Measurements from ENCODE around the gene SPART.

Gene SPART

DNA sequence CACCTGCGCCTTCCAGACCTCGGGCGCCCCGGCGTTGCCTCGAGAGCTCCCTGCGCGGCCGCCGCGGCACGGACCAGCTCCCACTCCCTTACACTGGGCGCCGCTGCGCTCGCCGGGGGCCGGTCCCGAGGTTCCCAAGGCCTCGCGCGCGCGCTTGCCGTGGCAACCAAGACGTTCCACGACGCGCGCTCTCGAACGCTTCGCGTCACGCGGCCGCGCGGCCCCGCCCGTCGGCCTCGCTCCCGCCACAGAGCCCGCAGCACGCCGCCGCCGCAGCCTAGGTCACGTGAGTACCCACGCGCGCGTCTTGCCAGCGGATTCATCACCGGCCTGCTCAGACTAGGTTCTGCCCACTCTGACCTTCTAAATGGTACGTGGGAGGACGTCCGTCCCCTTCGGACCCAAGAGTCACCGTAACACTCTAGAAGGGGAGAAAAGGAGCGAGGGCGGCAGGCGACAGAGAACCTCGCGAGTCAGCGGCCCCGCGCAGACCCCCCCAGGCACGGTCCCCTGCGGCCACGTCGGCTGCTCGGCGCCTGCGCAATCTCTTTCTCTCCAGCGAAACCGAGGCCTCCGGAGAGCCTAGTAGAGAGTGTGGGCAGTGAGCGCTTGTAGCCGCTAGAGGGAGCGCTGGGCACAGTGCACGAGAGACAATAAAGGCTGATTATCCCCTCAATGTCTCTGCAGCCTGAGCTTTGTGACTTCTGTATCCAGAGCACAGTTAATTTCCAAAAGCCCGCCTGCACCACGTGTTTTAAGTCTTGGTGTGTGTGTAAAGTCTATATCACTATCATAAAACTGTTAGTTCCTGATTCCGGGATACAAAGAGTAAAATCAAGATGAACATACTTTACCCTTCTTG is at the start of gene SPART:
Gene SPART (minus strand): TSS at position 173 of the 862 bp plus-strand sequence. CDS start 10,564 bp downstream, outside the sequence.
- DNase-seq, result peak; percentile 87

DNA sequence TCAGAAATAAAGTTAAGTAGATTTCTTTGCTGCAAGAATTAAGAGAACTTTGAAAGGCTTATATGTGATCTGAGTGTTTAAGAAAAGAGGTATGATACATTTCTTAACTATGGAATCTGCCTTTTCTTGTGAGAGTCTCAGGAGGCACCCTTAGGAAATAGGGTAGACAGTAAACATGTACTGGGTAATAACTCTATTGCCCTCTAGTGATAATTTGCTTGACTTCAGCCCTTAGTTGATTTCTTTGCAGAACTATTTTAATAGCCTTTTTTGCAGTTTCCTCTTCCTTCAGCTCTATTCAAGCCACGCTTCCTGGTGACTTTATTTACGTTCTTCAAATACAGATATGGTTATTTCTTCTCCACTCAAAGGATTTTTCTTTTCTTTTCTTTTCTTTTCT is 49.1 kb upstream of the SPART start:
- no peak for DNase-seq

- DNase-seq, result no peak
Measured at GRCh38 chr13:36385489-36385888, 39.3 kb upstream of the SPART start.

- DNase-seq, result no peak
Measured at GRCh38 chr13:36382030-36382429, 35.8 kb upstream of the SPART start.

- DNase-seq, result no peak
Measured at GRCh38 chr13:36377826-36378468, 31.8 kb upstream of the SPART start.

- DNase-seq, result no peak
Measured at GRCh38 chr13:36374063-36374462, 27.9 kb upstream of the SPART start.

GRCh38 chr13:36371185-36371584 is 25.0 kb upstream of the SPART start:
- no peak for DNase-seq

GRCh38 chr13:36370108-36370429 is 23.9 kb upstream of the SPART start:
- DNase-seq, result no peak

- no peak for DNase-seq
Measured at GRCh38 chr13:36369268-36370107, 23.3 kb upstream of the SPART start.

DNA sequence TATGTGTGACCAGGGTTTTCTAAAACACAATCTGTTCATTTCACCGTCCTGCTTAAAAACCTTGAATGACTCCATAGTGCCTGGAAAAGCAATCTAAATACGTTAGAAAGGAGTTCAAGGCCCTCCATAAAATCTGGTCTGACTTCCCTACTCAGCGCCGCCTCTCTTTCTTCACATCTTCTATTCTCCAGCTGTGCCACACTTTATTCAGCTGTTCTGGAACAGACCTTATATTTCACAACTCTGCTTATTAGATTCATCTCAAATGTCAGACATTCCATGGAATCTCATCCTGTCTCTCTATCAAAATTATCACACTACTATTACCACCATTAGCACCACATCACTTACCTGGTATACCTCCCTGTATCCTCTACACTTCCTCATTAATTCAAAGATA is 19.8 kb upstream of the SPART start:
- DNase-seq, result no peak

DNA sequence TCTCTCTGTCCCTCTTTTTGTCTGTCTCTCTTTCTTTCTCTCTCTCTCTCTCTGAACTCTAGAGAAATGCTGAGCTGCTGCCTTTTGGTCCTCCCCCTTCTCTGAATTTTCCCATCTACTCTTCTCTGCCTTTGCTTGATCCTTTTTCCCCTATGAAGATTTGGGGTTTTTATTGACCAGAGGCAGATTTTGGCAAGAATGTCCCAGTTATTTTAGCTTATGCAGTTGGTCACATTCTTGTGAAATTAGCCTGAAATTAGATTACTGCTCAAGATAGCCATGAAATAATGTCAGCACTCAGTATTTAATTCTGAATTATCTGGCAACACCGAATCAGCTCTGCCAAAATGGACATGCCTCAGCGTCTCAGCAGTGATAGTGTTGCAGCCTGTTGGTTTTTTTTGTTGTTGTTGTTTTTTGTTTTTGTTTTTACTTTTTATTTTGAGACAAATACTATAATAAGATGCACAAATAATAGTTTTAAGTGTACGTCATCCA is 17.2 kb upstream of the SPART start:
- no peak for DNase-seq

DNA sequence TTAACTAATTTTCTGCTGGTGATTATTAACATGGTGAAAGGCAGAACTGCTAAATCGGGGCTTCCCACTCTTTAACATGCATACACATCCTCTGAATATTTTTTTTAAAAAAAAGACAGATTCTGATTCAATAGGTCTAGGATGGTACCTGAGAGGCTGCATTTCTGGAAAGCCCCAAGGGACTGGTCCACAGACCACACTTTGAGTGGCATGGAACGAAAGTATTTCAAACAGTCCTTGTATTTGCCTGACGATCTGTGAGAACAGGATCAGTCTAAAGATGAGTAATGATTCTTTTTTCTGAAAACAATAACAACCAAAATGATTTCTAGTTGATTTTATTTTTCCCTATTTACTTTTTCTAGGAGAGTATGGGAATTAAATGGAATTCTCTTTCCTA is 16.7 kb upstream of the SPART start:
- no peak for DNase-seq

DNA sequence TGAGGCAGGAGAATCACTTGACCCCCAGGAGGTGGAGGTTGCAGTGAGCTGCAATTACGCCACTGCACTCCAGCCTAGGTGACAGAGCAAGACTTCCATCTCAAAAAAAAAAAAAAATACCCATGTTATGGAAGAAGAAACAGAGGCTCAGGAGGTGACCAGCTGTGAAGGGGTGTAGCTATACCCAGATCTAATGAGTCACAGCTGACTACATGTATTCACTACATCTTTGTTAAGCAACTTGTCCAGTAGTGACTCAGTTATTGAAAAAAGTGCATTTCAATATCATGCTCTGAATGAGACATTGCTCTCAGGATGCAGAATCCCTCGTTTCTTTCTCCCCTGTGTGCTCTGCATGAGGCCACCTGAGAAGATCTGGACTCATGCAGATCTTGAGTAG is 16.1 kb upstream of the SPART start:
- DNase-seq, result no peak

- no peak for DNase-seq
Measured at GRCh38 chr13:36360903-36361302, 14.7 kb upstream of the SPART start.

- no peak for DNase-seq
Measured at GRCh38 chr13:36359301-36359950, 13.2 kb upstream of the SPART start.

- DNase-seq, result no peak
Measured at GRCh38 chr13:36358175-36358718, 12.1 kb upstream of the SPART start.

- DNase-seq, result no peak
Measured at GRCh38 chr13:36357692-36358091, 11.5 kb upstream of the SPART start.

DNA sequence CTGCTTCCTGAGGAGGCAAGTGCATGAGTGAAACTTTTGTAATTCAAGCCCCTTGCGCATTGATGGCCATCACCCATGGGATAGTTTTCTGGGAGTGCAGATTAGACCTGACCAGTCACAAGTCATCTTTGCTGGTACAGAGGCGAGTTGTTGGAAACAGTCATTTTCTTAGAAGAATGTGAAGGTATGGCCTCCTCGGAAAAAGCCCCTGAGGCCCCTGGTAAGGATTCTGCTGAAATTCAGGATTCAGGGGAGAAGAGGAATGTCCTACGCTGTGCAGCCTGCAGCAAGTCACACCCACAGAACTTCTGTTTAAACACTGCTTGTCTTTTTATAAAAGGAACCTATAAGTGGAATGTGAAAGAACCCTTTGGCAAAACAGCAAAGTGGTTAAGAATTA is 11.0 kb upstream of the SPART start:
- DNase-seq, result no peak

- DNase-seq, result no peak
Measured at GRCh38 chr13:36356058-36356457, 9.9 kb upstream of the SPART start.

DNA sequence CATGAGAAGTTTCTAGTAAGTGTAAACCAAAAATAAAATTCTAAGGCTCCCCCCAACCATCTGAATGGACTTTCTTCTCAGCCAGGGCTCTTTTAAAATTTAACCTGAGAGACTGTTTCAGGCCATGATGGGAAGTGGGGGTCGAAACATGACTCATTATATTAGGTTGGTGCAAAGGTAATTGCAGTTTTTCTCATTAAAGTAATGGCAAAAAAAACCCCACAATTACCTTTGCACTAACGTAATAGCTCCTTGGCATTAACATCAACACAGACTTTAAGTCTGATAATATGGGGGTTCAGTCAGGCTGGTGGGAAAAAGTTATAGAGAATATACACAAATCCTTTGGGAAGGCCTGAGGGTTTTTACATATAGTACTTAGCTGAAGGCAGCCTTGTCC is 9.4 kb upstream of the SPART start:
- no peak for DNase-seq

DNA sequence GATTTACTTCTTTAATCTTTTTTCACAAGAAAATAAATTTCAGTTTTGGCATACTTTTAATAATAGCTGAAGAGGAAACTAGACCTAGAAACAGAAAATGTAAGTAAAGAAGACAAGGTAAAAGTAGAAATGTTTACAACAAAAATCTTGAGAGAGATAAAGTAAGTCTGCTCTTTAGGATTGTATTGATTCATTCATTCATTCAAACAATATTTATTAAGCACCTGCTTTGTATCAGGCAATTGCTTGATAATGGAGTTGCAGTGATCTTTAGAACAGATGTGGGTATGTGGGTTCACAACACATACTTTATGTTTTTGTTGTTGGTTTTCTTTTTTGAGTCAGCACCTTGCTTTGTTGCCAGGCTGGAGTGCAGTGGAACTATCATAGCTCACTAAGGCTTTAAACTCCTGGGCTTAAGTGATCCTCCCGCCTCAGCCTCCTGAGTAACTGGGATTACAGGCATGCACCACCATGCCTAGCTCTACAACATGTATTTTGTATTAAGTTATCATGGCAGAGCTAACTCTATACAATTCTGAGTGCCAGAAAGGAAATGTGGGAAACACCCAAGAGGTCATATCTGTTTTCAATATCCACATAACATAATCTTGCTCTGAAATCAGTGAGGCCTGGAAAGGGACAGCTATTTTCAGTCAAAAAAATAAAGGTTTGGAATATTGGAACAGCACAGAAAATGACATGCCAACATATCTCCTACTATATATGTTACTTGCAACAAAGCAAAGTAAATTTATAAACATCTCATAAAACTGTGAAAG is 8.8 kb upstream of the SPART start:
- no peak for DNase-seq

DNA sequence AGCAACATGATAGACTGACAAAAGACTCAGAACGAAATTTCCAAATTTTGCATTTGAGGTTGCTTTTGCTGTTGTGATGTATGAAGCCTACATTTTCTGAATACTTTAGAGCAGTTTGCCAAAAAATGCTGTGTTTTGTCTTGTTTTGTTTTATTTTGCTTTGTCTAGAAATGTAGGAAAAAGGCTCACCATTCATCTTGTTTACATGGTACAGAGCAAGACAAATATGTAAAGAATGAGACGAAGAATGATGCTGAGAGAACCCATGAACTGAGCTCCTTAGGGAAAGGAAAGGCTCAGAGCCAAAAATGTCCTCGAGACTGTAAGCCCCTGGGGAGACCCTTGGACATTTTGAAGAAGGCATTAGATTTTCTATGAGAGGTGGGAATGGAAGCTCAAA is 6.8 kb upstream of the SPART start:
- no peak for DNase-seq
